Breast epithelium (tissue), 3 donors: ENCODE data around the gene RASAL1.

ENCODE experiments used
- CTCF ChIP-seq, 3 donors: fragments of 450-650 bp; IDR thresholded peaks; one replicate each; pipeline ENCODE4 v1.5.1; 2016 to 2017; ENCODE audit warnings: antibody characterized with exemption in 3 of 3, mild to moderate bottlenecking in 3 of 3, moderate library complexity in 3 of 3
- POLR2A ChIP-seq: fragments of 450-650 bp; IDR thresholded peaks from one replicate; pipeline ENCODE4 v1.6.1; 2016; ENCODE audit warnings: antibody characterized with exemption, mild to moderate bottlenecking, moderate library complexity

DNA sequence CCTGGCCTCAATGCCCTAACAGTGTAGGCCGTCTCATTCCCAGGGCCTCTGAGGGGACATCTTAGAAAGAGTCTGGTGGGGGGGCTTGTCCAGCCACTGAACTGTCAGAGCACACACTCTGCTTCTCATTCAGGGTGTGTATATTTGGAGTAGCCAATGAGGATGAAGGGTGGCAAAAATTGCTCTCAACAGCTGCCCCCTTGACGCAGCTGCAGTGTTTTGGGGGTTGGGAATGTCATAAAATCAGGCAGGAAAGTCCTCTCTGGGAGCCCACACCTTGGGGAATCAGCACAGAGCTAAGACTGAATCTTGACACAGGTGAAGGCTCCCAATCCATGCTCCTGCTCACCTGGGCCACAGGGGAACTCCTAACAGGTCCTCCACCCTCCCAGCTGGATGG, 1.5 kb downstream of the RASAL1 start:
- TF ChIP-seq POLR2A, result no peak
- no peak for TF ChIP-seq CTCF (IDR thresholded peaks at IDR 0.05)
